NCI-H774 (cell line): ENCODE results near the gene CTAG2.
"Not testable (repeated sequence)": the region's sequence is repeated elsewhere in the genome, so short reads cannot be mapped to it uniquely, and the experiment has no call there.

Experiments
- DNase-seq: peaks from one replicate; lab custom pipeline; 2025; lab: John Stamatoyannopoulos, UW

CTAG2 gene

DNA sequence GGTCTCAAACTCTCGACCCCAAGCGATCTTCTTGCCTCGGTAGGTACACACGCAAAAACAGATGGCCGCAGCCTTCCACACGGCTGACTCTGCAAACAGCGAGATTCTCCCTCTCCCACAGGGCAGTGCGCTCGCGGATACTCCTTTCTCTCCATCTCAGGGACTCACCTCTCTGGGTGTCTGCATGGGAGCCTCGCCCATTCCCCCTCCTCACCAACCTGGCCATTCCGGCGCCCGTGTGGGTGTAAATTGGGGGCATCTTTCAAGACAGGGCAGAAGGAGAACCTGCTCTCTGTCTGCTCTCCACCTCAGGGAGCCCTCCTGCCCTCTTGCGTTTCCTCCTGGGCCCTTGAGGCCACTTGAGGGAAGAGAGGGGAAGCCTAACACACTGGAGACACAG, 4.4 kb downstream of the CTAG2 start:
- no peak for DNase-seq

DNA sequence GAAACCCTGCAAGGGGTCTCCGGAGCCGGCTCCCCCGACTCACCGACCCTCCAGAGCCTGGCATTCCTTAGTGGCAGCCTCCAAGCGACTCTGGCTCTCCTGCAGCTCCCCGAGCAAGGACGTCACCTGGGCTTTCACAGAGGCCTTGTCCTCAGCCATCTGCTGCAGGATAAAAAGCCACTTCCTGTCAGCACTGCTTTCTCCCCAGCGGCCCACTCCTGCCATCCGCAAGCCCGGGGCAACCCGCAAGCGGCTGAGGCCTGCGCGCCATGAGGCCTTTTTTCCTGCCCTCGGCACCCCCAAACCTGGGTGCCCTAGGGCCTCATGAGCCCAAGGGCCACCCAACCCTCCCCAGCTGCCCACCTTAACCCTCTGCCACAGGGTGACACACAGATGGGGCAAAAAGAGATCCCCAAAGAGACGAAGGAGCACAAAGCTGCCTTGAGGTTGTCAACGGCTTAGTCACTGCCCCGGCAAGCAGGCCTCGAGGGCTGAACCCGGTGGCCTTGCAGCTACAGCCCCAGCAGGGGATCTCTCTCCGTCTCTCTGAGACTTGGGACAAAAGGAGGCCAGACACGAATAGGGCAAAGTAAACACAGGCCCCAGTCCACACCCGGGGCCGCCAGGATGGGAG, 7.5 kb downstream of the CTAG2 start:
- not testable (repeated sequence) for DNase-seq

DNA sequence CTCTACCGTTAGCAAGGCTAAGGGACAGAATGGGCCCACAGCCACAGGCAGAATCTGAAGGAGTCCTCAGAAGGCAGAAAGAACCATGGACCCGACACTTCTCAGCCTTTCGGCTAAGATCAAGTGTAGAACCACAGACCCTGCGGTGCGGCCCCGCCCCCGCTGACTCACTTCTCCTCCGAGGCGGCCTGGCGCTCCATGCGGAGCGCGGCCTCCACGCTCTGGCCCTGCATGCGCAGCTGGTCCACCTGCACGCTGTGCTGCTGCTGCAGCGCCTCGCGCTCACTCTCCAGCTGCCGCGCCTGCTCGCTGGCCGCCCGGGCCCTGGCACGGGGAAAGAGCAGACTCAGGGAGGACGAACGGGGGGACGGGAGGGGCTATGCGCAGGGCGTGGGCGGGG, 9.7 kb downstream of the CTAG2 start:
- DNase-seq: not testable (repeated sequence)

DNA sequence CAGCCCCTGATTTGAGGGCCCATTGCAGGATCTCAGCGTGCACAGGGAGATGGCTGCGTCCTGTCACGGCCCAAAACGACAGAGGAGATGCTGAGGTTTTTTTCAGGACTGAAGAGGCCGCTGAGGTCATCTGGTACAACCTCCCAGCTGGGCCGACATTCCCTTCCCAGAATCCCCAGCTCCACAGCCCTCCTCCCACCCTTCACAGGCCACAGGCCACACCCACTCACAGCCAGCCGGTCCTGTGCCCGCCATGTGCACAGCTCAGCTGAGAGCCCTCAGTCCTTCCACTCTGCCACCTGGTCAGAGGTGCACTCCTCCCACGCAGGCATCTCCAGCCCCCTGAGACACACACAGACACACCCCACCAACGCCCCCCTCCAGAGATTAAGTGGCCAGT, 11.6 kb downstream of the CTAG2 start:
- DNase-seq: not testable (repeated sequence)

DNA sequence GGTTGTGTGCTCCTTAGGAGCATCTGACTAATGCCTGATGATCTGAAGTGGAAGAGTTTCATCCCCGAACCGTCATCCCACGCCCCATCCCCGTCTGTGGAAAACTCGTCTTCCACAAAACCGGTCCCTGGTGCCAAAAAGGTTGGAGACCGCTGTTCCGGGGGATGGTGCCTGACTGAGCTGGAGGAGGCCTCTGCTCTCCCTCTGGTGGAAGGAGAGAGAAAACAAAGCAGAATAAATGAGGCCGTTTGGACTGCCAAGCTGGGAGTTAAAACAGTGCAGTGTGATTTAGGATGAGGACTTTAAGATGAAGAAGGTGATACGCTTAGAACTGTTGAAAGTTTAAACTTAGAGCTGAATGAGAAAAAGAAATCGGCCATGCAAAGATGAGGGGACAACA, 19.7 kb downstream of the CTAG2 start:
- DNase-seq: not testable (repeated sequence)

DNA sequence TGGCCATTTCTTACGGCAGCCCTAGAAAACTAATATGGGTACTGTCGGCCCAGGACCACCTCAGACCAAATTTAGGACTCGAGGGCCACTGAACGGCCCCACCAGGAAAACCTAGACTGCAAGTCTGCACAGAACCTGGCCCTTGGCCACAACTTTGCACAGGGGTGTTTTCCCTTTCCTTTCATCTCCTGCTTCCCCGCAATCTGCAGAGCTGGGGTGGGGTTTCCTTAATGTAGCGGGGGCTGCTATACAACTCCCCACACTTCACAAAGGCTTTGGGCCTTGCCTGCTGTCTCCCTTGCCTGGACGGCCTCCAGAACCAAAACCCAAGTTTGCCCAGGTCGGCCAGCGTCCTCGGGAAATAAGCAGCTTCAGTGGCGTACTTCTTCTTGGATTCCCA, 22.4 kb downstream of the CTAG2 start:
- not testable (repeated sequence) for DNase-seq

DNA sequence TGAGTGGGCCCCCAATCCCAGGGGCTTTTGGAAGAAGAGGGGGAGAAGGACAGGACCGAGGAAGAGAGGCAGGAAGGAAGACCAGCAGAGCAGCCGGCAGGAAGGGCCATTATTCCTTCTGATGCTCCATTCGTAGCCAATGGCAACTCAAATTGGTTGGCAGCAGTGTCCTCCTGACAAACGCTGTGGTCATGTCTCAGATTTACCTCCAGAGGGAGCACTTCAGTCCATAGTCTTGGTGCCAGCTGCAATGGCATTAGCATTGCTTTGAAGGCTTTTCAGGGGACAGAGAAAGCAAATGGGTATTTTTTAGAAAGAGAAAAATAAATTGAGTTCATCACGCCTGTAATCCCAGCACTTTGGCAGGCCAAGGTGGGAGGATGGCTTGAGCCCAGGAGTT, 24.4 kb downstream of the CTAG2 start:
- DNase-seq: not testable (repeated sequence)

DNA sequence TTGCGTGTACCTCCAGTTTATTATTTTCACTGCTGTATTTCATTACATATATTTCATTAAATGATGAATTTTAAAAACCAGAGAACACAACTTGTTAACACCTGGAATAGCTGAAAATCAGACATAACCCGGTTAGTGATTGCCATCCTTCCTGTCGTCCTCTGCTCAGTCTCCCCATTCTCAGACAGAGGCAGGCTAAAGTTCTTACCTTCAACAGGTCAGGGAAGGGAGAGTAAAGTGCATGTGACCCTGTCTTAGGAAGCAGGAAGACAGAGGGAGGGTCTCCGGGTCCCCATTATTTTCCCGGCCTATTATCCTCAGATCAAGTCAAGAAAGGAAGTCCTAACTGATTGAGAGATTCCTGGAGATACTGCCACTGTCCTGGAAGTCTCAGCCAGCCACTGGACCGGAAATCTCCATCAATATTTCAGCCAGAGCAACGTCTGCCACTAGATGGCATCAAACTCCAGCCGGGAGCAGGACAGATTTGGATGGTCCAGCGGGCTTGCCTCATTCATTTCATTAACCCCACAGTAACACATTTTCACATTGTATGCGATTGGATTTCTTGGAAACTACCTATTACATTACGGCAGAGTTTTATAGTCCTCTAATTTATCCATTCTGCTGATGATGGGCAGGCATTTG, 32.5 kb downstream of the CTAG2 start:
- DNase-seq: not testable (repeated sequence)

DNA sequence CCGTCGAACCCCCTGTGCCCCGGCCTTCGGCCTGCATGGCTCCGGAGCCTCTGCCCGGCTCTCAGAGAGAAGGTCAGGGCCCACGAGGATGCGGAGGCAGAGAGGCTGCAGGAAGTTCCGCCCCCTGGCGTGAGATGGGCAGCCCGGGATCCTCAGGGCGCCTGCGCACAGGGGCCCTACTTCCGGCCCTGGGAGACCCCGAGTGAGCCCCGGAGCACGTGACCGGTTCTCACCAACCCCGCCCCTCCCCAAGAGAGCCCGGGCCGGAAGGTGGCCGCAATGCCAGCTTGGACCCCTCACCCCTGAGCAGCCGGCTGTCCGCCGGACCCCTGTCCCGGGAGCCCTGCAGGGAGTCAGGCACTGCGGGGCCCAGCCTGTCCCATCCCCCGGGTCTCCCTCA, 34.2 kb downstream of the CTAG2 start, which contains the start of gene CTAG1B:
TSS of gene CTAG1B (minus strand) at position 101 of the 400 bp plus-strand sequence. CDS start at position 37, 64 bp downstream.
- not testable (repeated sequence) for DNase-seq

DNA sequence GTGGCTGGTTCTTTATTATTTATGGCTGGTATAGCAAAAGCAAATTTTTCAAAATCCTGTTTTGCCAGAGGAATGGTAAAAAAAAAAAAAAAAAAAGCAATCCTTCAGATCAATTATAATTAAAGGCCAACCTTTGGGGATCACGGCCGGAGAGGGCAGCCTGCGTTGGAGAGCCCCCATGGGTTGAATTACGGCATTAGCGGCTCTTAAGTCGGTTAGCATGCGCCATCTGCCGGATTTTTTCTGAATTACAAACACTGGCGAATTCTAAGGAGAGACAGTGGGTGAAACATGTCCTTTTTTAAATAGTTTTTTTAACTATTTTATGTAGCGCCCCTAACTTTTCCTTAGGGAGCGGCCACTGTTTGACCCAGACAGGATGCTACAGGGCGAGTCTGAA, 39.8 kb downstream of the CTAG2 start:
- DNase-seq: not testable (repeated sequence)

DNA sequence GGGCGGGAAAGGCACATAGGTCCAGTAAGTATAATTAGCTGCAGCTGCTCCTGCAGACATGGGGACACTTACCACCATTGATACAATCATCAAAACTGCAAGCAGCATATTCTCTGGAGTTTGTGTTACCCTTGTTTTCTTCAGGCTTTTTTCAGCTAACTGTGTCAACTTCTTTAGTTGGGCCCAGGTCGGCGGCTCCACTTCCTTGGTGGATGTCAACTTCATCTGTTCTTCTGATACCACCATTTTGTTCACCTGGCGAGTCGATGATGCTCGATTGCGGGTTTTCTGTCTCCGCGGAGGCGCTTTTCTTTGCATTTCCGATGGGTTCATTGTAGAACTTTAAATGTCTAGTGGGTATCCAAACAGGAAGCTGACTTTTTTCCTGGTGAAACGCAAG, 42.2 kb downstream of the CTAG2 start:
- DNase-seq: not testable (repeated sequence)

DNA sequence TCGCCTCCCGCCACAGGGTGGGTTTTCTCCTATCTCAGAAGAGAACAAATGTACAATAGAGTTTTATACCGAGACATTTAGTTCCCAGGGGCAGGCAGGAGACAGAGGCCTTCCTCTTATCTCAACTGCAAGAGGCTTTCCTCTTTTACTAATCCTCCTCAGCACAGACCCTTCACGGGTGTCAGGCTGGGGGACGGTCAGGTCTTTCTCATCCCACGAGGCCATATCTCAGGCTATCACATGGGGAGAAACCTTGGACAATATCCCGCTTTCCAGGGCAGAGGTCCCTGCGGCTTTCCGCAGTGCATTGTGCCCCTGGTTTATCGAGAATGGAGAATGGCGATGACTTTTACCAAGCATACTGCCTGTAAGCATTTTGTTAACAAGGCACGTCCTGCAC, 44.6 kb downstream of the CTAG2 start:
- DNase-seq: not testable (repeated sequence)

DNA sequence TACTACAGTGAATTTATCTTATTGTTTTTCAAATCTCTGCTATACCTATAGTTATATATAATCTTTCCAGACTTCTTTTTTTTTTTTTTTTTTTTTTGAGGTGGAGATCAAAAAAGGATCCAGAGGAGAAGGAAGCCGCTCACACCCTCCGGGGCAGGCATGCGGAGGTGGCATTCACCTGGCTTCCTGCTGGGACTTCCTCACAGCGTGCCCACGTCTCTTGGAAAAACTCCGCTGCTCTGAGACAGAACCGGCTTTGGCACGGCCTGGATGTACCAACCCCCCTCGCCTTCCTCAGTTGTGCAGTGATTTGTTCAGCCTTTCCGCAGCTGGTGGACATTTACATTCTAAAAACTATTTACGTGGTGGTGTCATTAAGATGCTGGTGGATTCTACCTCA, 45.4 kb downstream of the CTAG2 start:
- DNase-seq: not testable (repeated sequence)

DNA sequence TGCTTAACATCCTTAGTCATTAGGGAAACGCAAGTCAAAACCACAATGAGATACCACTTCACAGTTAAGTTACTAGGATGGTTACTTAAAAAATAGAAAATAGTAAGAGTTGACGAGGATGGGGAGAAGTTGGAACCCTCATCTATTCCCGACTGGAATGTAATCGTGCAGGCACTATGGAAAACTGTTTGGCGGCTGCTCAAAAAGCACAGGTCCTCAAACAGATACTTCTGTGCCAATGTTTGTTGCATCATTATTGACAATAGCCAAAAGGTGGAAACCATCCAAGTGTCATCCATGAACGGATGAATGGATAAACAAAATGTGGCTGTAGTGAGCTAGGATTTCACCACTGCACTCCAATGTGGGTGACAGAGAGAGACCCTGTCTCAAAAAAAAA, 46.0 kb downstream of the CTAG2 start:
- DNase-seq: peak; percentile 2

DNA sequence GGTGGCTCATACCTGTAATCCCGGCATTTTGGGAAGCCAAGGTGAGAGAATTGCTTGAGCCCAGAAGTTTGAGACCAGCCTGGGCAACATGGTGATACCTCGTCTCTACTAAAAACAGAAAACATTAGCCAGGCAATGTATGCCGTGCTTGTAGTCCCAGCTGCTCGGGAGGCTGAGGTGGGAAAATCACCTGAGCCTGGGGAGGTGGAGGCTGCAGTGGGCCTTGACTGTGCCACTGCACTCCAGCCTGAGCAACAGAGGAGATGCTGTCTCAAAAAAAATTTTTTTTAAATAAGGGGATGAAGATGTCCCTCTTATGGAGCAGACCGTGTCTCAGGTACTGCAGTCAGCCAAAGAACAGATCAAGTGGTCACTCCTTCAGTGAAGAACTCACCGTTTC, 47.8 kb downstream of the CTAG2 start:
- DNase-seq: no peak

DNA sequence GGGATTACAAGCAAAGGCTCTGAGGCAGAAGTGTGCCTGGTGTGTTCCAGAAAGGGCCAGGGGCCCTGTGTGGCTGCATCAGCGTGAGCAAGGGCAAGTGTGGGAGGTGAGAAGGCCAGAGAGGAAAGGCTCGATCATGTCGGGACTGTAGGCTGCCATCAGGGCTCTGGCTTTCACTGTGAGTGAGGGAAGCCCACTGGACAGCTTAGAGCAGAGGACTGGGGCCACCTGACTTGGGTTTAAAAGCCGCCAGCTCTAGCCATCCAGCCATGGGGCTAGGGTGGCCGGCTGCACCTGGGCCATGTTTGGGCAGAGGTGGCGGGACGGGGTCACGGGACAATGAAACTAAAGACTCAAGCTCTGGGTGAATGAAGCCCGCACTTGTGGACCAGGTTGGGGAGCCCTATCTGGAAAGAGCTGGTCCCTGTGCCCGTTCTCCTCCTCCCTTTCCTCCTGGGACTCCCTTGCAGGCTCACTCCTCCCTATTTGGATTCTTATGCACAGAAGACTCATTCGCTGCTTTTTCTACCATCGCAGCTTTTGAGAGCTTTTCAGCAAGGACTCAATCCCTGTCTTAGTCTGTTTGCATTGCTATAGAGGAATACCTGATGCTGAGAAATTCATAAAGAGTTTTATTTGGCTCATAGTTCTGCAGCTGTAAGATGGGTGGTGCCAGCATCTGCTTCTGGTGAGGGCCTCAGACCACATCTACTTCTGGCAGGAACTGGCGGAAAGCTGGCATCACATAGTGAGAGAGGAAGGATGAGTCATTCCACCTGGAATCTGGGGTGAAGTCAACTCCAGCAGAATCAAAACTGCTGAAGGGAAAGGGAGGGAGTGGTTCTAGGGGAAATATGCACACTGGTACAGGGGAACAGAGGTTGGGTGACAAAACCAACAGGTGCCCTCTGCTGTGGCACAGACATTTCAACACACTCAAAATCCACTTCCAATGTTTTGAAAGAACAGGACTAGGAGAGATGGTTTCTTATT, 49.6 kb downstream of the CTAG2 start:
- DNase-seq: no peak

DNA sequence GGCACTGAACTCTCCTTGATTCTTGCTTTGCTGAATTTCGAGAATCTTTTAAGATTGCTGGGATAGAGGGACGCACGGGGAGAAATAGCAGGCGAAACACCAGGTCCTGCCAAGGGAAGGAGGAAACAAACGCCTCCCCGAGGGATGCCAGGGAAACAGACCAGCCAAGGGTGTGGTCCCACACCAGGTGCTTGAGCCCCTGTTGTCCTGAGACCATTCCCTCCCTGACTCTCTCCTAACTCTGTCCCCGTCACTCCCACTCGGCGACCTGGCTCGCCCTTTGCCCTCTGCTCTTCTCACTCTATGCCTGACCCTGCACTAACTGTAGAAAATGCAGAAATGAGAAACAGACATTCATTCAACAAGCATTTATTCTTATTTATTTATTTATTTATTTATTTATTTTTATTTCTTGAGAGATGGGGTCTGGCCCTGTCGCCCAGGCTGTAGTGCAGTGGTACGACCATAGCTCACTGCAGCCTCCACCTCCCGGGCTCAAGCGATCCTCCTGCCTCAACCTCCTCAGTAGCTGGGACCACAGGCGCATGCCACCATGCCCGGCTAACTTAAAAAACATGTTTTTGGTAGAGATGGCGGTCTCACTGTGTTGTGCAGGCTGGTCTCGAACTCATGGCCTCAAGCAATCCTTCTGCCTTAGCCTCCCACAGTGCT, 50.5 kb downstream of the CTAG2 start:
- no peak for DNase-seq

DNA sequence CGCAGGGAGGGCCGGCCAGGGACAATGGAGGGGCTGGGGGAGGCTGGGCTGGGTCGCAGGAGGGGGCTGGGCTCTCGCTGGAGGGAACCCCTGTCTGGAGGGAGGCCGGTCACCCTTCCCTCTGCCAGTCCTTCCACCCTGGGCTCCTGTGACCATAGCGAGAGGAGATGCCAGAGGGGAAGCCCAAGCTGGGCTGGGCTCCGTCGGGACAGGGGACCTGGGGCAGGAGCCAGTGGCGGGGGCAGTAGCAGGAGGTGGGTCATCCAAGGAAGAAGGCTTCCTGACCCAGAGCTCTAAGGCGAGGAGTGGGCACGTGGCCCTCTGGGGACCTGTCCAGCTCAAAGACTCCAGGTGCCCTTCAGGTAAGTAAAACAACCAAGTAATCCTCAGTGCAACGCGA, 51.2 kb downstream of the CTAG2 start:
- DNase-seq: no peak
